WTC11 (cell line): ENCODE measurements around the gene MTA1. TPM values are rescaled to one million over a fixed set of nuclear protein-coding genes. Genes with fewer than 3 reads are reported as not detected.

Source experiments
- ATAC-seq: fragments of 200-7000 bp; cut with Tn5 transposase; 2 replicates; pipeline ENCODE4 v1.10.0; 2021; ENCODE audit warnings: mild to moderate bottlenecking, moderate library complexity
- CTCF ChIA-PET: fragments of 300-600 bp; sonication (Branson Sonifier 250); formaldehyde crosslinking; loops from one replicate; lab custom pipeline; 2021; ENCODE audit warnings: antibody characterized with exemption; lab: Charles Lee
- POLR2A ChIA-PET: fragments of 350-600 bp; sonication (Branson Sonifier 250); formaldehyde crosslinking; loops from one replicate; lab custom pipeline; 2021; ENCODE audit warnings: antibody characterized with exemption; lab: Charles Lee
- DNase-seq: peaks from one replicate; pipeline ENCODE4 v3.0.0; 2021; ENCODE audit warnings: low spot score
- H3K27ac Mint-ChIP-seq: 2 replicates; pipeline ENCODE4 v1.8.0; 2021; ENCODE audit warnings: mixed read lengths
- H3K27me3 Mint-ChIP-seq: 2 replicates; pipeline ENCODE4 v1.8.0; 2021; ENCODE audit warnings: low read depth, mild to moderate bottlenecking, moderate library complexity, mixed read lengths
- H3K36me3 Mint-ChIP-seq: 2 replicates; pipeline ENCODE4 v1.8.0; 2021; ENCODE audit warnings: mixed read lengths
- H3K4me1 Mint-ChIP-seq: 2 replicates; pipeline ENCODE4 v1.8.0; 2022; ENCODE audit warnings: mixed read lengths
- H3K4me3 Mint-ChIP-seq: 2 replicates; pipeline ENCODE4 v1.8.0; 2021; ENCODE audit warnings: mild to moderate bottlenecking, moderate library complexity, mixed read lengths
- H3K9me3 Mint-ChIP-seq: 2 replicates; pipeline ENCODE4 v1.8.0; 2021; ENCODE audit warnings: mixed read lengths
- ATF6 ChIP-seq: sonication (generic); formaldehyde crosslinking; IDR thresholded peaks from 2 replicates; pipeline ENCODE4 v1.8.1; 2023; ENCODE audit warnings: mild to moderate bottlenecking, missing genetic modification reagents
- ESRRA ChIP-seq: sonication (generic); formaldehyde crosslinking; IDR thresholded peaks from 2 replicates; pipeline ENCODE4 v1.8.1; 2022; ENCODE audit warnings: mild to moderate bottlenecking, missing genetic modification reagents, borderline replicate concordance
- ETV6 ChIP-seq: sonication (generic); formaldehyde crosslinking; IDR thresholded peaks from 2 replicates; pipeline ENCODE4 v1.8.1; 2022; ENCODE audit warnings: mild to moderate bottlenecking, missing genetic modification reagents
- JUN ChIP-seq: sonication (generic); formaldehyde crosslinking; IDR thresholded peaks from 2 replicates; pipeline ENCODE4 v1.8.0; 2023; ENCODE audit warnings: mild to moderate bottlenecking, missing genetic modification reagents
- MAX ChIP-seq: sonication (generic); formaldehyde crosslinking; IDR thresholded peaks from 2 replicates; pipeline ENCODE4 v1.8.0; 2022; ENCODE audit warnings: mild to moderate bottlenecking, missing genetic modification reagents
- MLX ChIP-seq: sonication (generic); formaldehyde crosslinking; IDR thresholded peaks from 2 replicates; pipeline ENCODE4 v1.8.1; 2023; ENCODE audit warnings: mild to moderate bottlenecking, missing genetic modification reagents, moderate library complexity
- MYBL2 ChIP-seq: sonication (generic); formaldehyde crosslinking; IDR thresholded peaks from 2 replicates; pipeline ENCODE4 v1.8.1; 2023; ENCODE audit warnings: mild to moderate bottlenecking, moderate library complexity, missing genetic modification reagents
- NFE2L1 ChIP-seq: sonication (generic); formaldehyde crosslinking; IDR thresholded peaks from 2 replicates; pipeline ENCODE4 v1.8.1; 2023; ENCODE audit warnings: missing genetic modification reagents
- NR1H2 ChIP-seq: sonication (generic); formaldehyde crosslinking; IDR thresholded peaks from 2 replicates; pipeline ENCODE4 v1.9.0; 2021; ENCODE audit warnings: mild to moderate bottlenecking, moderate library complexity, missing genetic modification reagents
- OVOL2 ChIP-seq: fragments of 250-450 bp; sonication (Bioruptor Pico); IDR thresholded peaks from 2 replicates; pipeline ENCODE4 v1.9.0; 2021; ENCODE audit warnings: mild to moderate bottlenecking, borderline replicate concordance
- STAT6 ChIP-seq: sonication (generic); formaldehyde crosslinking; conservative IDR thresholded peaks from 2 replicates; pipeline ENCODE4 v1.8.1; 2023; ENCODE audit warnings: mild to moderate bottlenecking, low read depth, missing genetic modification reagents, moderate library complexity
- USF1 ChIP-seq: sonication (generic); formaldehyde crosslinking; IDR thresholded peaks from 2 replicates; pipeline ENCODE4 v1.8.0; 2022; ENCODE audit warnings: mild to moderate bottlenecking, missing genetic modification reagents
- USF2 ChIP-seq: sonication (generic); formaldehyde crosslinking; IDR thresholded peaks from 2 replicates; pipeline ENCODE4 v1.8.1; 2023; ENCODE audit warnings: mild to moderate bottlenecking, missing genetic modification reagents, moderate library complexity
- ZNF317 ChIP-seq: sonication (generic); formaldehyde crosslinking; IDR thresholded peaks from 2 replicates; pipeline ENCODE4 v1.8.1; 2023; ENCODE audit warnings: low read depth, mild to moderate bottlenecking, moderate library complexity, missing genetic modification reagents, borderline replicate concordance
- ZNF671 ChIP-seq: fragments of 250-450 bp; sonication (Bioruptor Pico); IDR thresholded peaks from 2 replicates; pipeline ENCODE4 v1.8.0; 2021; ENCODE audit warnings: mild to moderate bottlenecking
- total RNA-seq: library from RNA; stranded (reverse); gene quantifications from 3 replicates; pipeline ENCODE4 v1.2.3, GENCODE V29; 2021

Gene MTA1
- total RNA-seq, 1 experiment from 2014 or later = 279 TPM

GRCh38 chr14:105468621-105469241, 49.1 kb downstream of the MTA1 start:
- POLR2A ChIA-PET = interaction anchor here (1.0 kb wide), 1 partner anchor 37 kb away, joined by 3 read pairs; no protein-coding TSS in a partner anchor
- Mint-ChIP-seq H3K4me1 (no peaks in the 10 kb centered on the region), H3K9me3 (no peaks in the 10 kb centered on the region)

More at GRCh38 chr14:105468621-105469241, 49.1 kb downstream of the MTA1 start:
- DNase-seq (no peak), ATAC-seq (no peak)
- H3K27me3 Mint-ChIP-seq = no peaks in the 10 kb centered on the region
- H3K4me3 Mint-ChIP-seq = no peak overlapping the region
- CTCF ChIA-PET = interaction anchor here (2.4 to 7.2 kb wide), 4 partner anchors 10 to 21 kb away, joined by 8 to 116 read pairs (median 30); partner anchors contain the start of gene TEDC1
- peaks cover 2% of the 10 kb centered on the region; the same call in 1 of the 2 replicates for H3K36me3 Mint-ChIP-seq
- TF ChIP-seq JUN = no peak
- TF ChIP-seq MLX = no peak
- no peak for TF ChIP-seq NFE2L1 (CRISPR knock-in tag)
- TF ChIP-seq MAX (CRISPR knock-in tag) = no peak
- no peak for TF ChIP-seq NR1H2 (CRISPR knock-in tag)
- no peak for TF ChIP-seq ZNF317
- TF ChIP-seq USF1 (CRISPR knock-in tag) = no peak
- no peak for TF ChIP-seq MYBL2
- TF ChIP-seq STAT6 (CRISPR knock-in tag) = no peak
- no peak for TF ChIP-seq ATF6 (CRISPR knock-in tag)
- no peak for TF ChIP-seq ETV6 (CRISPR knock-in tag)
- no peak for TF ChIP-seq ESRRA
- TF ChIP-seq ZNF671 (CRISPR knock-in tag) = no peak
- no peak for TF ChIP-seq OVOL2 (CRISPR knock-in tag)
- TF ChIP-seq USF2 (CRISPR knock-in tag) = no peak
- no peak overlapping the region for H3K27ac Mint-ChIP-seq
